ENCODE measurements around the gene SRD5A3. TPM values are rescaled to one million over a fixed set of nuclear protein-coding genes. Genes with fewer than 3 reads are reported as not detected.
A peak's percentile ranks its signal among the peaks of the same experiment; 100 is the strongest.

Gene SRD5A3
- total and polyA plus RNA-seq, 9 of the 15 experiments (the other 6 are each of a cell fraction or from before 2014, with no cell fraction given) = 2.5 to 37.0 (median 13.3) TPM

- DNase-seq (ENCODE audit: extremely low read depth in 1 of 4, low spot score in 3 of 4) (no peak), ATAC-seq (no peak), FAIRE-seq (no peak)
- intact Hi-C loops (cut with micrococcal nuclease) = loop anchor here (5.0 to 10.0 kb wide), 5 partner anchors 100 to 520 kb away; partner anchors contain the start of genes CLOCK and NMU
- BruUV-seq (replicated peaks) = no TSS peak
- Histone ChIP-seq H3K27me3 (ENCODE audit: control insufficient read depth in 2 of 2, insufficient read depth in 2 of 2, low read length in 2 of 2) (no peaks in the 10 kb centered on the region), H4K20me1 (replicated peaks; ENCODE audit: control insufficient read depth, insufficient read depth, low read length) (no peaks in the 10 kb centered on the region), H3K4me3 (no peak overlapping the region), H3K27ac (ENCODE audit: extremely low read depth, low read depth, low read length) (no peak overlapping the region; the same call in 2 of the 3 replicates), H3K36me3 (ENCODE audit: control insufficient read depth, insufficient read depth, low read length) (no peaks in the 10 kb centered on the region), H3K9ac (ENCODE audit: insufficient read depth in 1 of 2, low read depth in 2 of 2, low read length in 2 of 2) (0 out of 4 replicates have a peak overlapping the region, but pooled peaks of 1 of the 2 experiments have one; percentile 94), H3K9me1 (ENCODE audit: control insufficient read depth, insufficient read depth, low read length) (no peaks in the 10 kb centered on the region), H2AFZ (ENCODE audit: low read depth, low read length) (peak overlapping the region; percentile 98), H3K9me3 (replicated peaks; ENCODE audit: control insufficient read depth, insufficient read depth, low read depth, low read length) (0 out of 2 replicates have a peak, but pooled peaks cover 1% of the 10 kb centered on the region), H3K4me1 (replicated peaks in 1 of 2; ENCODE audit: control insufficient read depth in 2 of 2, insufficient read depth in 2 of 2, low read length in 2 of 2) (peaks cover 12 to 15% of the 10 kb centered on the region in 2 experiments), H3K79me2 (ENCODE audit: control insufficient read depth, insufficient read depth, low read length) (peaks cover 33% of the 10 kb centered on the region), H3K4me2 (ENCODE audit: insufficient read depth, low read length) (no peak overlapping the region)
- WGBS (ENCODE audit: insufficient coverage, low coverage, missing lambda C conversion rate) = 74% methylated on average over 2 of the region's 3 CpGs
- in situ Hi-C loops (cut with MboI) = loop anchor here (10.0 kb wide), 1 partner anchor 200 kb away; the partner anchor contains the start of gene CLOCK
- CTCF ChIA-PET (ENCODE audit: low intra/inter-chr PET ratio) = no interaction called here
- TF ChIP-seq ZBTB17 (CRISPR knock-in tag; IDR thresholded peaks at IDR 0.05) = no peak
- no peak for TF ChIP-seq CHD1 (IDR thresholded peaks at IDR 0.05; ENCODE audit: low read length)
- TF ChIP-seq CC2D1A (IDR thresholded peaks at IDR 0.05) = no peak
- POLR2A ChIA-PET = interaction anchor here (0.5 to 1.5 kb wide), 6 partner anchors 8 to 104 kb away, joined by 3 to 8 read pairs (median 5); partner anchors contain the start of gene TMEM165
These were observed 988 bp upstream of the SRD5A3 start for GRCh38 chr4:55345054-55345453.

DNA sequence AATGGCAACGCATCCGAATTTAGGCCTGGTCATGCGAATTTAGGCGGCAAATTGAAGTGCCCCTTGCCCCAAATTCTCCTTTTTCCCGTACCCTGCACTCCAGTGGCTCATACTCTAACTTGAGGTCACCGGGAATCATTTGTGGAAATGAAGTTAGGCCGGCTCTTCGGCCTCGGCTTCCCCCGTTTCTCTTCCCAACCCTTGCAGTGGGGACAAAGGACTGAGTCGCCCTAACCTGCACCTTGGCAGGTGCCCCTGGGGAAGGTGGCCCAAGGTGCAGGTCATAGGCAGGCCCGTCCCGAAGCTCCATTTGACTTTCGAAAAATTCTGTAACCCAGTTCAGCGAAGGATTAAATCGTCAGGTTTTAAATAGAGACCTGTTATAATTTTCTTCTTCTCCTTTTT is 811 bp downstream of the SRD5A3 start:
- peak; percentile 27 for ATAC-seq
- Histone ChIP-seq H3K79me2 (ENCODE audit: control insufficient read depth, insufficient read depth, low read length) (peaks cover 33% of the 10 kb centered on the region), H3K9me1 (ENCODE audit: control insufficient read depth, insufficient read depth, low read length) (no peaks in the 10 kb centered on the region), H3K4me1 (replicated peaks in 1 of 2; ENCODE audit: control insufficient read depth in 2 of 2, insufficient read depth in 2 of 2, low read length in 2 of 2) (peaks cover 12 to 15% of the 10 kb centered on the region in 2 experiments), H2AFZ (ENCODE audit: low read depth, low read length) (peak overlapping the region; percentile 98), H3K27ac (ENCODE audit: extremely low read depth, low read depth, low read length) (peak overlapping the region; percentile 96), H3K9me3 (replicated peaks; ENCODE audit: control insufficient read depth, insufficient read depth, low read depth, low read length) (0 out of 2 replicates have a peak, but pooled peaks cover 1% of the 10 kb centered on the region), H3K9ac (ENCODE audit: insufficient read depth in 1 of 2, low read depth in 2 of 2, low read length in 2 of 2) (peak overlapping the region; percentile 92 to 94), H4K20me1 (replicated peaks; ENCODE audit: control insufficient read depth, insufficient read depth, low read length) (no peaks in the 10 kb centered on the region), H3K36me3 (ENCODE audit: control insufficient read depth, insufficient read depth, low read length) (peaks cover 5% of the 10 kb centered on the region; the same call in 2 of the 3 replicates), H3K4me3 (peak overlapping the region; percentile 62), H3K27me3 (ENCODE audit: control insufficient read depth in 2 of 2, insufficient read depth in 2 of 2, low read length in 2 of 2) (no peaks in the 10 kb centered on the region), H3K4me2 (ENCODE audit: insufficient read depth, low read length) (peak overlapping the region; percentile 96)
- in situ Hi-C loops (cut with MboI) = loop anchor here (10.0 kb wide), 1 partner anchor 198 kb away; the partner anchor contains the start of gene CLOCK
- FAIRE-seq = no peak
- intact Hi-C loops (cut with micrococcal nuclease) = loop anchor here (1.0 to 10.0 kb wide), 7 partner anchors 40 to 518 kb away; partner anchors contain the start of genes CLOCK, NMU and TMEM165
- DNase-seq (ENCODE audit: extremely low read depth in 1 of 4, low spot score in 3 of 4) = peak in 1 of 4 experiments; percentile 24
- WGBS (ENCODE audit: insufficient coverage, low coverage, missing lambda C conversion rate) = 3% methylated on average over 15 of the region's 16 CpGs
- POLR2A ChIA-PET = interaction anchor here (0.5 to 1.5 kb wide), 3 partner anchors 9 to 627 kb away, joined by 5 to 11 read pairs (median 5); no protein-coding TSS in a partner anchor
- CTCF ChIA-PET (ENCODE audit: low intra/inter-chr PET ratio) = interaction anchor here (1.1 to 1.9 kb wide), 3 partner anchors 13 to 390 kb away, joined by 3 to 8 read pairs (median 4); no protein-coding TSS in a partner anchor
- BruUV-seq (replicated peaks) = no TSS peak
- TF ChIP-seq PML (IDR thresholded peaks at IDR 0.05; ENCODE audit: low read length) = no peak; the same call in 1 of the 2 replicates
- TF ChIP-seq EZH2 (IDR thresholded peaks at IDR 0.05; ENCODE audit: borderline replicate concordance, low read depth, low read length) = no peak
- TF ChIP-seq ADNP (tag; IDR thresholded peaks at IDR 0.05) = 0 out of 2 replicates have a peak, but pooled peaks have one; percentile 2
- no peak for TF ChIP-seq ZBTB17 (CRISPR knock-in tag; IDR thresholded peaks at IDR 0.05)
- no peak; a peak in 1 of 4 replicates for TF ChIP-seq MLX (CRISPR knock-in tag; conservative IDR thresholded peaks at IDR 0.05)
- no peak for TF ChIP-seq FOXJ2 (tag; IDR thresholded peaks at IDR 0.05)
- TF ChIP-seq MCM2 (IDR thresholded peaks at IDR 0.05; ENCODE audit: low read depth) = no peak
- no peak for TF ChIP-seq PRMT5 (CRISPR knock-in tag; IDR thresholded peaks at IDR 0.05)
- TF ChIP-seq, protein P1, sequence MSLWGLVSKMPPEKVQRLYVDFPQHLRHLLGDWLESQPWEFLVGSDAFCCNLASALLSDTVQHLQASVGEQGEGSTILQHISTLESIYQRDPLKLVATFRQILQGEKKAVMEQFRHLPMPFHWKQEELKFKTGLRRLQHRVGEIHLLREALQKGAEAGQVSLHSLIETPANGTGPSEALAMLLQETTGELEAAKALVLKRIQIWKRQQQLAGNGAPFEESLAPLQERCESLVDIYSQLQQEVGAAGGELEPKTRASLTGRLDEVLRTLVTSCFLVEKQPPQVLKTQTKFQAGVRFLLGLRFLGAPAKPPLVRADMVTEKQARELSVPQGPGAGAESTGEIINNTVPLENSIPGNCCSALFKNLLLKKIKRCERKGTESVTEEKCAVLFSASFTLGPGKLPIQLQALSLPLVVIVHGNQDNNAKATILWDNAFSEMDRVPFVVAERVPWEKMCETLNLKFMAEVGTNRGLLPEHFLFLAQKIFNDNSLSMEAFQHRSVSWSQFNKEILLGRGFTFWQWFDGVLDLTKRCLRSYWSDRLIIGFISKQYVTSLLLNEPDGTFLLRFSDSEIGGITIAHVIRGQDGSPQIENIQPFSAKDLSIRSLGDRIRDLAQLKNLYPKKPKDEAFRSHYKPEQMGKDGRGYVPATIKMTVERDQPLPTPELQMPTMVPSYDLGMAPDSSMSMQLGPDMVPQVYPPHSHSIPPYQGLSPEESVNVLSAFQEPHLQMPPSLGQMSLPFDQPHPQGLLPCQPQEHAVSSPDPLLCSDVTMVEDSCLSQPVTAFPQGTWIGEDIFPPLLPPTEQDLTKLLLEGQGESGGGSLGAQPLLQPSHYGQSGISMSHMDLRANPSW (CRISPR knock-in tag; IDR thresholded peaks at IDR 0.05) = no peak
- peak; percentile 16 for TF ChIP-seq BRD9 (IDR thresholded peaks at IDR 0.05; ENCODE audit: low read depth, partially characterized antibody)
